WI38 (cell line): Measurements from ENCODE around the gene EFNA5.

ENCODE experiments used
- H3K4me3 ChIP-seq: 2 replicates; pipeline ENCODE4 v1.5.1; 2011; ENCODE audit warnings: low read depth, mild to moderate bottlenecking, control low read depth, low read length
- CTCF ChIP-seq: IDR thresholded peaks from 2 replicates; pipeline ENCODE4 v1.5.1; 2012; ENCODE audit warnings: low read depth, mild to moderate bottlenecking, control low read depth, low read length

The EFNA5 gene

DNA sequence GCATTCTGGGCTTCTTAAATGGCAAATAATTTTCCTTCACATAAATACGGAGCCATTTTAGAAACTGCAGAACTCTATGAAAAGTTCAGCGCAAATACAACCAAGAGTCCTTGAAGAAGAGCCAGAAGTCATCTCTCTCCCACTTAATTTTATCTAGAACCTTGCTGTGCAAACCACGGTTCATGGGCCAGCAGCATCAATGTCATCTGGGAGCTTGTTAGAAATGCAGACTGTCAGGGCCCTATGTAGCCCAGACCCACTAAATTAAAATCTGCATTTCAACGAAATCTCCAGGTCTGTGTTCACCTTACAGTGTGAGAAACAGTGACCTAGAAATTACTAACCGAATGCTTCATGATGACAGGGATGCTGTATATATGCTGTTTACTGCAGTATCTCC is 12.2 kb downstream of the EFNA5 start:
- no peak for TF ChIP-seq CTCF
- no peak overlapping the region for H3K4me3 ChIP-seq

- no peak for TF ChIP-seq CTCF
These were observed 14.9 kb downstream of the EFNA5 start for GRCh38 chr5:107655831-107656230.

DNA sequence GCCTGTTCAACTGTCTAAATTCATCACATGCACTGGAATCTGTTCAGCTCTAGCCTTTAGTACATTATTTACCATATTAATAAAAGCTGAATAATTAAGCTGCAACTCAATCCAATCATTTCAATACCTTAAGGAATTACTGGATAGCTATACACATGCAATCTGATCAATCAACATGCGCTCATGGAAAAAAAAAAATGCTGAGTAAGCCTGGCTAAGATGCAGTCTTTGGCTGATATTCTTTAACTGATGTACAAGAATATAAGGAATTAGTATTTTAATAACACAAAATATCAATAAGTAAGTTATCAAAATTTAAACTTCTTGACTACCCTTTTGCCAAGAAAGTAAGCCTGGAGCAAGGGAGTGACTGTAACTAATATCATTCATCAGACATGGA is 15.9 kb downstream of the EFNA5 start:
- no peak overlapping the region for H3K4me3 ChIP-seq
- no peak for TF ChIP-seq CTCF

More at GRCh38 chr5:107655831-107656230, 14.9 kb downstream of the EFNA5 start:
- H3K4me3 ChIP-seq = no peak overlapping the region

DNA sequence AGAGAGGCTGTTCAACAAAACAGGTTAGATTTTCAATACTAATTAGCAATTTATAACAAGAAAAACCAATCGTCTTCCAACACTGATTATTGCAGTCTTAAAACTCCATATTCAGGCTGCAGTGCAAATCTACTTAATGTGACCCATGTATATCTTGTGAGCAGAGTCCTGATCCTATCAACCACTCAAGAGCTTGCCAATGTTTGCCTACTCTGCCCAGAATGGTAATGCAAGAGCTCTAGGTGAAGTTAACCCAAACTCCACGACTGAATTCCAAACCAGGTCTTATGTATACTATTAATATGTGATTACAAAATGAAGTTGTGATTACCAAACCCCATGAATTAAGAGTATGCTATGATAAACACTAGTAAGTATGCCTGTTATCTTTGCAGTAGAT is 17.1 kb downstream of the EFNA5 start:
- no peak for TF ChIP-seq CTCF
- no peak overlapping the region for H3K4me3 ChIP-seq

- no peak for TF ChIP-seq CTCF
- H3K4me3 ChIP-seq = no peak overlapping the region
These were observed 17.7 kb downstream of the EFNA5 start for GRCh38 chr5:107652839-107653607.

GRCh38 chr5:107652408-107652807 is 18.3 kb downstream of the EFNA5 start:
- no peak for TF ChIP-seq CTCF
- no peak overlapping the region for H3K4me3 ChIP-seq

GRCh38 chr5:107651325-107651724 is 19.4 kb downstream of the EFNA5 start:
- TF ChIP-seq CTCF = no peak
- H3K4me3 ChIP-seq = no peak overlapping the region
